HAP-1 (cell line): ENCODE measurements around the gene PTPRR.

Experiments
- DNase-seq, 2 experiments: peaks; one replicate each; pipeline ENCODE4 v3.0.0-alpha.2; 2016 to 2020; ENCODE audit warnings: low spot score in 2 of 2
- H3K27me3 ChIP-seq: fragments of 250-450 bp; sonication (Bioruptor Pico); 2 replicates; pipeline ENCODE4 v1.5.1; 2020; ENCODE audit warnings: low read depth, mild to moderate bottlenecking, moderate library complexity
- H3K36me3 ChIP-seq: fragments of 250-450 bp; sonication (Bioruptor Pico); replicated peaks from 2 replicates; pipeline ENCODE4 v1.5.1; 2020; ENCODE audit warnings: mild to moderate bottlenecking
- H3K4me1 ChIP-seq: fragments of 250-450 bp; sonication (Bioruptor Pico); 2 replicates; pipeline ENCODE4 v1.5.1; 2020; ENCODE audit warnings: mild to moderate bottlenecking
- H3K4me3 ChIP-seq: fragments of 250-450 bp; sonication (Bioruptor Pico); 2 replicates; pipeline ENCODE4 v1.5.1; 2020; ENCODE audit warnings: mild to moderate bottlenecking, moderate library complexity
- H3K9me3 ChIP-seq: fragments of 250-450 bp; sonication (Bioruptor Pico); 2 replicates; pipeline ENCODE4 v1.5.1; 2020; ENCODE audit warnings: mild to moderate bottlenecking, moderate library complexity
- in situ Hi-C: fragments of 300-500 bp; cut with MboI; formaldehyde crosslinking; loops from 3 replicates; pipeline ENCODE4 v1.14.3; 2020; ENCODE audit warnings: low sequenced_read_pairs, inconsistent platforms, mixed read lengths

The PTPRR gene

DNA sequence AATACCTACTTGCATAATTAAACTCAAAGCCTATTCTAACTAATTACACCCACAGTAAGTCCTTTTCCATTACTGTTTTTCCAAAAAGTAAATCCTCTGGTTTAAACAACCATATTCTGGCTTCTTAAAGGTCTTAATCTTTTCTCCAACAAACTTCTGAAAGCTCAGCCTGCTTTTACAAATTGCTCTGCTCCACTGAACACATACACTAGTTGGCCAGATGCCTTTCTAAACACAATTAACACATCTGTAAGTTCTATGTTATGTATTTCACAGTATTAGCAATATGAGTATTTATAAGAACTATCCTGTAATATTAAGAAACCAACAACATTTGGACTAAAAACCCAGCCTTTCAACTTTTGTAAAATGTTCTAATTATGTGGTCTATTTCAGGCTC is 313.4 kb downstream of the PTPRR start:
- no peaks in the 10 kb centered on the region for H3K9me3 ChIP-seq
- peaks cover 12% of the 10 kb centered on the region for H3K4me1 ChIP-seq
- no peaks in the 10 kb centered on the region for H3K27me3 ChIP-seq
- peak in 1 of 2 experiments; percentile 40 for DNase-seq
- H3K4me3 ChIP-seq = no peak overlapping the region
- in situ Hi-C loops = no loop called here
- H3K36me3 ChIP-seq = no peaks in the 10 kb centered on the region

- no peaks in the 10 kb centered on the region for H3K36me3 ChIP-seq
- peaks cover 12% of the 10 kb centered on the region for H3K4me1 ChIP-seq
- in situ Hi-C loops = no loop called here
- H3K9me3 ChIP-seq = no peaks in the 10 kb centered on the region
- H3K27me3 ChIP-seq = no peaks in the 10 kb centered on the region
- H3K4me3 ChIP-seq = no peak overlapping the region
- DNase-seq = no peak
These were observed 314.6 kb downstream of the PTPRR start for GRCh38 chr12:70605976-70606375.

- Histone ChIP-seq H3K27me3 (no peaks in the 10 kb centered on the region), H3K4me1 (peaks cover 10% of the 10 kb centered on the region), H3K4me3 (no peak overlapping the region), H3K9me3 (no peaks in the 10 kb centered on the region), H3K36me3 (no peaks in the 10 kb centered on the region)
- in situ Hi-C loops = no loop called here
- no peak for DNase-seq
These were observed 315.9 kb downstream of the PTPRR start for GRCh38 chr12:70604662-70605061.

- no peaks in the 10 kb centered on the region for H3K36me3 ChIP-seq
- peaks cover 16% of the 10 kb centered on the region for H3K4me1 ChIP-seq
- DNase-seq = no peak
- in situ Hi-C loops = no loop called here
- no peak overlapping the region for H3K4me3 ChIP-seq
- no peaks in the 10 kb centered on the region for H3K27me3 ChIP-seq
- no peaks in the 10 kb centered on the region for H3K9me3 ChIP-seq
These were observed 317.5 kb downstream of the PTPRR start for GRCh38 chr12:70603044-70603443.

DNA sequence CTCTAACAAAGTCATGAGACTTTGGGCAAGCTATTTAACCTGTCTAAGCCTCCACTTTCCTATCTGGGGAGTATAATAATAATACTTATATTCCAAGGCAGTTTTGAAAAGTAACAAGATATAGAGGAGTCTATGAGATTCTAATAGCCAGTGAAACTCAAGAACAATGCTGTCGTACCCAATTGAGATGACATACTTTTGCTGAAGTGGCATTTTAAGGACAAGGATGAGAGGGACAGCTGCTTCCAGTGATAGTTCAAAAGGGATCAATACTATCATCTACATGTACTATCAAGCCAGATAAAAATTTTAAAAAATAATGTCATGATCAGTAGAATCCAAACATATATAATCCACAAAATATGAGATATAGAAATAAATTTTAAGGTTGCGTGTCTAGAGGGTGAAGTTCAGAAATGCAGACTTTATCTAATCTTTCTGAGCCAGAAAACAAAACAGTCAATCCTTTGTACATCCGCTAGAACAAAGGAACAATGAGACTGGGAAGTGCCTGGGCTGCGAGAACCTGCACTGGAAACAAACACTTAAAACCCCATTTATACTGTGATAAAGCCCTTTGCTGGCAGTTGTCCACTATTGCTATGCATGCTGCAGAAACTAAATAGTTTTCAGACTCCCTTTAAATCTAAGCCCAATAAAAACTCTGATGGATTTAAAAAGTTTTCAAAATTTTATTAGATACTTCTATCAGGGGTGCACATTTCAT is 321.9 kb downstream of the PTPRR start:
- in situ Hi-C loops = loop anchor here (10.0 kb wide), 1 partner anchor 116 kb away; no protein-coding TSS in a partner anchor
- peak; percentile 57 to 59 for DNase-seq
- no peaks in the 10 kb centered on the region for H3K36me3 ChIP-seq
- H3K4me1 ChIP-seq = peaks cover 10% of the 10 kb centered on the region
- H3K9me3 ChIP-seq = no peaks in the 10 kb centered on the region
- H3K4me3 ChIP-seq = no peak overlapping the region
- H3K27me3 ChIP-seq = no peaks in the 10 kb centered on the region

GRCh38 chr12:70592664-70593063 is 327.9 kb downstream of the PTPRR start:
- Histone ChIP-seq H3K36me3 (no peaks in the 10 kb centered on the region), H3K4me1 (peaks cover 12% of the 10 kb centered on the region), H3K4me3 (no peak overlapping the region), H3K27me3 (no peaks in the 10 kb centered on the region), H3K9me3 (no peaks in the 10 kb centered on the region)
- in situ Hi-C loops = loop anchor here (10.0 kb wide), 1 partner anchor 122 kb away; no protein-coding TSS in a partner anchor
- no peak for DNase-seq

GRCh38 chr12:70590549-70591226 is 329.9 kb downstream of the PTPRR start:
- no peak for DNase-seq
- H3K4me1 ChIP-seq = peaks cover 12% of the 10 kb centered on the region
- H3K27me3 ChIP-seq = no peaks in the 10 kb centered on the region
- H3K4me3 ChIP-seq = no peak overlapping the region
- no peaks in the 10 kb centered on the region for H3K9me3 ChIP-seq
- H3K36me3 ChIP-seq = no peaks in the 10 kb centered on the region
- in situ Hi-C loops = loop anchor here (10.0 kb wide), 1 partner anchor 124 kb away; no protein-coding TSS in a partner anchor

DNA sequence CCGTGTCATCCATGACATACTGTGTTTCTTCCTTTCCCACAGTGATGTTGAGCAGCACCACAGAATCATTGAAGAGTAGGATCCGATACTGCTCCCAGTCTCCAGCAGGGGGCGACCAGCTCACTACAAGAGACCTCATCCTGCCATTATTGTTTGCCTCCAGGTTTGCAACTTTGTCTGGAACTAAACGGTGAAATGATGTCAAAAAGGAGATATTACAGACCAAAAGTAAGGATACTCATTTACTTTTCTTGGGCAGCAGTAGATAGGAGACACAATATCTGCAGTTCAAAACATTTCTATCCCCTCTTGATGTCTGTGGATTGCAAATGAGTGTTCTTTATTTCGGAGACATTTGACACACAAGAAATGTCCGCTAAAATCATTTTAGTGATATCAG is 330.5 kb downstream of the PTPRR start:
- Histone ChIP-seq H3K4me3 (no peak overlapping the region), H3K9me3 (no peaks in the 10 kb centered on the region), H3K27me3 (no peaks in the 10 kb centered on the region), H3K4me1 (peaks cover 12% of the 10 kb centered on the region), H3K36me3 (no peaks in the 10 kb centered on the region)
- in situ Hi-C loops = loop anchor here (10.0 kb wide), 1 partner anchor 125 kb away; no protein-coding TSS in a partner anchor
- peak; percentile 47 to 87 for DNase-seq
